NCI-H345 (cell line): Measurements from ENCODE around the gene HMGB4.

Source experiments
- DNase-seq: peaks from one replicate; lab custom pipeline; 2025; lab: John Stamatoyannopoulos, UW

The HMGB4 gene

GRCh38 chr1:33898406-33898805 lies 34.5 kb downstream of the HMGB4 start:
- no peak for DNase-seq

GRCh38 chr1:33898881-33899280 lies 35.0 kb downstream of the HMGB4 start:
- no peak for DNase-seq

DNA sequence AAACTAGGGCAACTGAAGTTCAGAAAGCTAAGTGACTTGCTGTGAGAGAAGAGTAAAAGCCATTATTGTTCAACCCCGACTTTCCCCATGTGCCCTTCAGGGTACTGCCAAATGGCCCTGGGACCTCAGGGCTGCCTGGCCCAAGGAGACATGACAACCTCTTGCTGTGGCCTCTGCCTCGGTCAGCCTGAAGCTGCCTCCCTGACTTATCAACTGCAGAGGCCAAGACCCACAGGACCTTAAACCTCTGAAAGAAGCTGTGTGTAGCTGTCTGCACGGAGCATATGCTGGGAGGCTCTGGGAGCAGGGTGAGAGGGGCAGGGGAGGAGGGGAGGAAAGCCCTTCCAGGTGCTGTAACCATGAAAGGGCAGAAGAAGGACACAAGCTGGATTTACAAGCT lies 35.9 kb downstream of the HMGB4 start:
- DNase-seq = no peak

GRCh38 chr1:33902486-33903209 lies 38.8 kb downstream of the HMGB4 start:
- DNase-seq = no peak

GRCh38 chr1:33903210-33903589 lies 39.3 kb downstream of the HMGB4 start:
- DNase-seq = no peak

- DNase-seq = no peak
Measured at GRCh38 chr1:33905241-33905640, 41.4 kb downstream of the HMGB4 start.

DNA sequence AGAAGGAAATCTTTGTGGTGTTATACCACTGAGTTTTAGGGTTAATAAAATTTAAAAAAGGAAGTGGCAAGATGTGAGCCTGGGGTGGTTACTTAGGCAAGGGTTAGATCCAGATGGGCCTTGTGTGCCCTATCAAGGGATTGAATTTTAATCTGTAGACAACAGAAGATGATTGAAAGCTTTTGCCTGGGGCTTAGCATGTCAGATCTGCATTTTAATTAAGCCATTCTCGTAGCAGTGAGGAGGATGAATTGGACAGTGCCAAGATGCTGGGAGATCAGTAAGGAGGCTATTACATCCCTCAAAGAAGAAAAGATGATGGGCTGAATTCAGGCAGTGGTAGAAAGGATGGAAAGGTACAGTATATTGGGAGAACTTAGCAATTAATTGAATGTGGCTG lies 42.3 kb downstream of the HMGB4 start:
- DNase-seq = no peak

DNA sequence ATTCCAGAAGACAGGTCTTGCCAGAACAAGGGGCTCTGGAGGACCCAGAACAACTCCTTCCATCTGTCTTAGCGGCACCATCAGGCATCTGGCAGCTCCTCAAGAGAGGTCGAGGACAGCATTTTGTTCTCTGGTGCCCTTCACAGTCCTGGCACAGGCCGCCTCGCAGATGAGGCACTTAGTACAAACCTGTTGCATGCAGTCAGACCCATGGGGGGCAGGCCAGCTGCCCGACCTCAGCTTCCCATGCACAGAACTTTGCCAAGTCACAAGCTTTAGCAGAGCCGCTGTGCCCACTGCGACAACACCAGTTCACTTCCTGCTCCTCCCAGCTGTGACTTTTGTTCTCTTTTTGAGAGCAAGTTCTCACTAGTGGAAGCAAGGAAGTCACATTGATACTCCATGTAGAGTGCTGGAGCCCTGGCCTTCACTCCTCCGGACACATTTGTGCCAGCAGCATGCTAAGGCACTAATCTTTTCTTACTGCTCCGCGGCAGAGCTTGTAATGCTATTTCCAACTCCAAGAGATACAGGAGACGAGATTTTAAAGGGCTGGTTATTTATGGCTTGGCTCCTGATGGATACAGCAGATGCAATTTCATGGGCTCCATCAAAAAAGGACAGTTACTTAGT lies 44.6 kb downstream of the HMGB4 start:
- no peak for DNase-seq
